Colonic mucosa (tissue), 4 donors: ENCODE measurements around the gene PEDS1. TPM values are rescaled to one million over a fixed set of nuclear protein-coding genes. Genes with fewer than 3 reads are reported as not detected.
"Not testable (repeated sequence)": the region's sequence is repeated elsewhere in the genome, so short reads cannot be mapped to it uniquely, and the experiment has no call there.

Experiments
- DNase-seq: peaks from one replicate; pipeline ENCODE4 v3.0.0-alpha.2; 2020
- H3K27ac ChIP-seq: fragments of 200-600 bp; one replicate; pipeline ENCODE4 v1.8.0; 2021
- H3K27me3 ChIP-seq: fragments of 200-600 bp; one replicate; pipeline ENCODE4 v1.8.0; 2021
- H3K36me3 ChIP-seq: fragments of 200-600 bp; one replicate; pipeline ENCODE4 v1.8.0; 2021
- H3K4me1 ChIP-seq: fragments of 200-600 bp; one replicate; pipeline ENCODE4 v1.8.0; 2021; ENCODE audit warnings: mild to moderate bottlenecking
- H3K4me3 ChIP-seq: fragments of 200-600 bp; one replicate; pipeline ENCODE4 v1.8.0; 2021
- H3K9ac ChIP-seq, 2 donors: one replicate each; pipeline ENCODE4 v1.7.0; 2013; ENCODE audit warnings: control low read depth in 2 of 2, low read depth in 2 of 2, low read length in 2 of 2
- H3K9me3 ChIP-seq: fragments of 200-600 bp; one replicate; pipeline ENCODE4 v1.8.0; 2021
- CTCF ChIP-seq: fragments of 200-600 bp; IDR thresholded peaks from one replicate; pipeline ENCODE4 v1.8.0; 2022; ENCODE audit warnings: antibody characterized with exemption, mild to moderate bottlenecking
- intact Hi-C: fragments of 100-400 bp; cut with DNase I; formaldehyde crosslinking; loops from one replicate; pipeline ENCODE4 v1.14.1; 2022
- total RNA-seq, 2 donors: library from RNA; stranded (reverse); fragmentation: NEBNext Ultra II Directional in 1 of 2; extraction: Animal tissue kit (Norgen Biotek cat#: 25700) in 1 of 2; gene quantifications; one replicate each; pipeline ENCODE4 v1.2.1, GENCODE V29; 2021
- donor health status: healthy.
- donor health status: DM: no; HTN: no; CAD: no.
- donor health status: DM: no; HTN: no; CAD: no.

Gene PEDS1
- total RNA-seq, 2 donors from 2014 or later = 23.1 to 29.1 TPM

- Histone ChIP-seq H3K9ac (no peak overlapping the region), H3K36me3 (no peaks in the 10 kb centered on the region), H3K4me3 (no peak overlapping the region), H3K9me3 (no peaks in the 10 kb centered on the region), H3K4me1 (peaks cover 31% of the 10 kb centered on the region), H3K27me3 (no peaks in the 10 kb centered on the region), H3K27ac (no peak overlapping the region)
- intact Hi-C loops = no loop called here
- no peak for DNase-seq
- TF ChIP-seq CTCF = no peak
Observed at GRCh38 chr20:50107086-50107660, 46.4 kb downstream of the PEDS1 start.

- H3K36me3 ChIP-seq, H3K9ac ChIP-seq, intact Hi-C loops, H3K27me3 ChIP-seq, H3K4me3 ChIP-seq, DNase-seq, H3K9me3 ChIP-seq, H3K27ac ChIP-seq: not testable (repeated sequence)
- H3K4me1 ChIP-seq = peaks cover 29% of the 10 kb centered on the region
Observed at GRCh38 chr20:50106669-50107068, 46.9 kb downstream of the PEDS1 start.

Other genes starting within 250 kb of the PEDS1 start
- gene SPATA2, start 238.2 kb downstream of the PEDS1 start, total RNA-seq = 10 to 100 TPM; 17.4 to 18.1 TPM
- gene RNF114, start 217.3 kb downstream of the PEDS1 start, total RNA-seq = 100 to 1,000 TPM; 101 to 109 TPM
- 1 to 10 TPM in 1 of 2 donors, under 1 TPM in 1; 0.59 to 4.5 TPM for gene SNAI1, start 170.7 kb downstream of the PEDS1 start, total RNA-seq
- 10 to 100 TPM; 77.1 to 83.5 TPM for gene UBE2V1, start 40.6 kb downstream of the PEDS1 start, total RNA-seq
- gene CEBPB, start 37.1 kb upstream of the PEDS1 start, total RNA-seq = 10 to 100 TPM; 32.0 to 34.0 TPM